Measurements from ENCODE around the gene HEATR5B. TPM values are rescaled to one million over a fixed set of nuclear protein-coding genes. Genes with fewer than 3 reads are reported as not detected.

The HEATR5B gene
- total and polyA plus RNA-seq, 7 donors = 3.0 to 6.9 (median 5.4) TPM

GRCh38 chr2:36963734-36964133 lies 120.4 kb downstream of the HEATR5B start:
- no peak for ATAC-seq
- H3K9me3 ChIP-seq = no peaks in the 10 kb centered on the region
- H3K27me3 ChIP-seq (ENCODE audit: insufficient read depth in 3 of 3, low read length in 2 of 3) = no peaks in the 10 kb centered on the region
- peak overlapping the region; percentile 89 for H3K4me3 ChIP-seq
- H3K36me3 ChIP-seq (ENCODE audit: insufficient read depth in 1 of 2, low read depth in 1 of 2) = peaks cover 0 to 4% of the 10 kb centered on the region in 2 donors
- TF ChIP-seq CTCF (IDR thresholded peaks at IDR 0.05) = no peak
- H3K27ac ChIP-seq = no peak overlapping the region
- peaks cover 22% of the 10 kb centered on the region for H3K4me1 ChIP-seq
- WGBS, 3 donors = 89 to 96% (median 91%) methylated on average over 4 of the region's 4 CpGs
- no peak for DNase-seq
- intact Hi-C loops (cut with DNase I) = no loop called here

GRCh38 chr2:36963106-36963505 lies 121.1 kb downstream of the HEATR5B start:
- no peak overlapping the region for H3K4me3 ChIP-seq
- TF ChIP-seq CTCF (IDR thresholded peaks at IDR 0.05) = no peak
- peaks cover 21% of the 10 kb centered on the region for H3K4me1 ChIP-seq
- no peaks in the 10 kb centered on the region for H3K9me3 ChIP-seq
- ATAC-seq (no peak), DNase-seq (no peak)
- H3K36me3 ChIP-seq (ENCODE audit: insufficient read depth in 1 of 2, low read depth in 1 of 2) = peaks cover 0 to 6% of the 10 kb centered on the region in 2 donors
- WGBS, 3 donors = 83 to 86% (median 85%) methylated on average over 4 of the region's 4 CpGs
- H3K27me3 ChIP-seq (ENCODE audit: insufficient read depth in 3 of 3, low read length in 2 of 3) = no peaks in the 10 kb centered on the region
- H3K27ac ChIP-seq = no peak overlapping the region
- intact Hi-C loops (cut with DNase I) = no loop called here

GRCh38 chr2:36960773-36961172 lies 123.4 kb downstream of the HEATR5B start:
- H3K4me3 ChIP-seq = no peak overlapping the region
- H3K27me3 ChIP-seq (ENCODE audit: insufficient read depth in 3 of 3, low read length in 2 of 3) = no peaks in the 10 kb centered on the region
- H3K9me3 ChIP-seq = no peaks in the 10 kb centered on the region
- H3K4me1 ChIP-seq = peaks cover 13% of the 10 kb centered on the region
- H3K36me3 ChIP-seq (ENCODE audit: insufficient read depth in 1 of 2, low read depth in 1 of 2) = peaks cover 0 to 6% of the 10 kb centered on the region in 2 donors
- DNase-seq (no peak), ATAC-seq (no peak)
- TF ChIP-seq CTCF (IDR thresholded peaks at IDR 0.05) = no peak
- WGBS, 3 donors = 94 to 95% (median 94%) methylated on average over 5 of the region's 5 CpGs
- intact Hi-C loops (cut with DNase I) = no loop called here
- H3K27ac ChIP-seq = no peak overlapping the region

- peaks cover 10% of the 10 kb centered on the region for H3K4me1 ChIP-seq
- TF ChIP-seq CTCF (IDR thresholded peaks at IDR 0.05) = no peak
- intact Hi-C loops (cut with DNase I) = no loop called here
- WGBS, 3 donors = 70 to 74% (median 73%) methylated on average over 2 of the region's 2 CpGs
- ATAC-seq (no peak), DNase-seq (no peak)
- peaks cover 0 to 6% of the 10 kb centered on the region in 2 donors for H3K36me3 ChIP-seq (ENCODE audit: insufficient read depth in 1 of 2, low read depth in 1 of 2)
- H3K9me3 ChIP-seq = no peaks in the 10 kb centered on the region
- H3K4me3 ChIP-seq = no peak overlapping the region
- no peak overlapping the region for H3K27ac ChIP-seq
- H3K27me3 ChIP-seq (ENCODE audit: insufficient read depth in 3 of 3, low read length in 2 of 3) = no peaks in the 10 kb centered on the region
Observed at GRCh38 chr2:36960005-36960675, 124.0 kb downstream of the HEATR5B start.

Measured in psoas muscle (tissue), 8 donors.